Naive thymus-derived CD8-positive, alpha-beta T cell (primary cell): ENCODE data around the gene RETREG3. TPM values are rescaled to one million over a fixed set of nuclear protein-coding genes. Genes with fewer than 3 reads are reported as not detected.

Experiments
- ATAC-seq, 2 donors: fragments of 150-1000 bp; cut with Tn5 transposase in 1 of 2; sonication (Bioruptor Pico), chemical (Tn5 transposase) in 1 of 2; 1 replicate in 1 of 2; 2 replicates in 1 of 2; pipeline ENCODE4 v1.10.0; 2021; ENCODE audit warnings: mild to moderate bottlenecking in 2 of 2, moderate library complexity in 2 of 2
- POLR2A ChIA-PET: fragments of 350-600 bp; sonication (Branson Sonifier 250); formaldehyde crosslinking; loops from one replicate; lab custom pipeline; 2021; ENCODE audit warnings: antibody characterized with exemption; lab: Charles Lee
- DNase-seq, 10 donors: peaks; one replicate each; pipeline versions ENCODE4 v3.0.0 to v3.0.0-alpha.2; 2020 to 2022
- H3K27ac Mint-ChIP-seq, 10 donors: one replicate each; pipeline ENCODE4 v1.8.0; 2020 to 2022; ENCODE audit warnings: mild to moderate bottlenecking in 10 of 10, mixed read lengths in 10 of 10, moderate library complexity in 4 of 10, inconsistent platforms in 1 of 10
- H3K27me3 Mint-ChIP-seq, 5 donors: one replicate each; pipeline ENCODE4 v1.8.0; 2021 to 2022; ENCODE audit warnings: mixed read lengths in 5 of 5
- H3K36me3 Mint-ChIP-seq, 3 donors: one replicate each; pipeline ENCODE4 v1.8.0; 2020 to 2022; ENCODE audit warnings: mixed read lengths in 3 of 3, mild to moderate bottlenecking in 2 of 3, inconsistent platforms in 1 of 3
- H3K4me1 Mint-ChIP-seq, 4 donors: one replicate each; pipeline ENCODE4 v1.8.0; 2021 to 2022; ENCODE audit warnings: mixed read lengths in 4 of 4
- H3K4me3 Mint-ChIP-seq, 10 donors: one replicate each; pipeline ENCODE4 v1.8.0; 2020 to 2022; ENCODE audit warnings: mild to moderate bottlenecking in 10 of 10, mixed read lengths in 10 of 10, moderate library complexity in 6 of 10, inconsistent platforms in 1 of 10
- H3K9me3 Mint-ChIP-seq, 9 donors: one replicate each; pipeline ENCODE4 v1.8.0; 2020 to 2022; ENCODE audit warnings: mixed read lengths in 9 of 9, mild to moderate bottlenecking in 3 of 9, inconsistent platforms in 1 of 9, moderate library complexity in 1 of 9
- polyA plus RNA-seq, 3 donors: library from polyadenylated mRNA; unstranded; fragments of 300-500 nt; fragmentation: Illumina TruSeq; gene quantifications; one replicate each; pipeline ENCODE4 v1.2.3, GENCODE V29; 2021
- total RNA-seq, 8 experiments: library from RNA in 2 of 8; stranded (reverse) in 2 of 8; gene quantifications; one replicate each; pipeline ENCODE4 v1.2.3 and lab custom pipeline; 2021 to 2026

The RETREG3 gene
- total and polyA plus RNA-seq, 5 experiments from 2014 or later, result 119 to 147 (median 131) TPM

DNA sequence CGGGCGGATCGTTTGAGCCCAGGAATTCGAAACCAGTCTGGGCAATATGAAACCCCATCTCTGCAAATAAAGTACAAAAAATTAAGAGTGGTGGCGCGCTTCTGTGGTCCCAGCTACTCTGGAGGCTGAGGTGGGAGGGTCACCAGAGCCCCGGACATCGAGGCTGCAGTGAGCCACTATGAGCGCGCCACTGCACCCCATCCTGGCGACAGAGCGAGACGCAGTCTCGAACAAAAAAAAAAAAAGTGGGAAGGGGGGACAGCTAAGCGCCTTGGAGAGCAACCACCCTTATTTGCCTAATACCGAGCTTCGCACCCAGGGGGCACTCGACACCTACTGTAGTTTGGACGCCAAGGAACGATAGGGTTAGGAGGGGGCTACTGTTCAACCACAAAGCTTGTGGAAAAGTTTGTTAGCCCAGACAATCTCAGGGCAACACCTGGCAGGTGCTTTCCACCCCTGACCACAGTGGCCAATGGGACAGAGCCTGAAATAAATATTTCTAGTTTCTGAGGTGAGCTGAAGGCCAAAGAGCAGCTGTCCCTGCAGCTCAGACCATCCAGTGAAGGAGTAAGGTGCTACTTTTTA is 30.8 kb downstream of the RETREG3 start:
- Mint-ChIP-seq H3K4me3 (peak overlapping the region; percentile 90 to 100 (median 98)), H3K9me3 (no peaks in the 10 kb centered on the region), H3K27ac (peak overlapping the region; percentile 86 to 99 (median 96)), H3K4me1 (peaks cover 14 to 35% (median 32%) of the 10 kb centered on the region in 4 donors), H3K36me3 (peaks cover 0 to 60% (median 4%) of the 10 kb centered on the region in 3 donors), H3K27me3 (no peaks in the 10 kb centered on the region)
- DNase-seq (peak; percentile 51 to 81 (median 66)), ATAC-seq (peak; percentile 52 to 61)
- POLR2A ChIA-PET, result interaction anchor here (0.5 to 4.8 kb wide), 24 partner anchors 8 to 338 kb away, joined by 3 to 41 read pairs (median 5); partner anchors contain the start of genes BECN1, MLX, NAGLU and PLEKHH3

DNA sequence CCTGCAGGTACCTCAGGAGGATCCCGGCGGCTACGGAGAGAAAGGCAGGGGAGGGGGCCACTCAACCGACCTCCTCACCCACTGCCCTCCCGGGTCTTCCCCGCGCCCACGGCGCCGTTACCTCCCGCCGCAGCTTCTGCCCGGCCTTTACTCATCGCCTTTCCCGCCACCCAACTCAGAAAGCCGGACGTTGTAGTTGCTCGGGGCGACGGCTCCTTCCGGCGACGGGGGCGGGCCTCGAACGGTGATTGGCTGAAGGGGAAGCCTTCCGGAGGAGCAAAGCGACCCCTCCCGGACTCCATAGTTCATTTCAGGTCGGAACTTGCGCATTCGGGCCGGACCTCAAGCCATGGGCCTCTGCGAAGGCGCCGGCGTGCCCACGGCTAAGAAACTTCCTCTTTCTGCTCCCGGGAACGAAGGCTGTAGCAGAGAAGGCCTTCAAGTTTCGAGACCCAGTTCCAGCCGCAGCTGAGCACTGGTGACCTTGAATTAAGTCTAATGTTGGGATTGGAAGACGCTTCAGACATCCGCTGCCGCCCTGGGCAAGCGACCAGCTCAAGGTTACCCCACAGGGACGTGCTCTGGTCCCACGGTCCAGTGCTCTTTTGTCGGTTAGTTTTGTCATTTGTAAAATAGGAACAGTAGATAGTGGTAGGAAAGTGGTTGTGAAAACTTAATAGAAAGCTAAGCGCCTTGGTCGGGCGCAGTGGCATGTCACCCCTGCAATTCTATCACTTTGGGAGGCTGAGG is 31.5 kb downstream of the RETREG3 start, which contains the start of gene PSMC3IP:
Gene PSMC3IP, minus strand, starts transcription at position 198 of the 750 bp plus-strand sequence. Its CDS starts 43 bp downstream, at position 155.
- peak; percentile 93 for ATAC-seq
- DNase-seq, result peak; percentile 81 to 94 (median 86)
- no peaks in the 10 kb centered on the region for H3K27me3 Mint-ChIP-seq
- no peaks in the 10 kb centered on the region for H3K9me3 Mint-ChIP-seq
- H3K36me3 Mint-ChIP-seq, result peaks cover 0 to 60% (median 5%) of the 10 kb centered on the region in 3 donors
- peaks cover 14 to 39% (median 32%) of the 10 kb centered on the region in 4 donors for H3K4me1 Mint-ChIP-seq
- H3K27ac Mint-ChIP-seq, result peak within 1 kb of the TSS; percentile 86 to 99 (median 96)
- H3K4me3 Mint-ChIP-seq, result peak within 1 kb of the TSS; percentile 90 to 100 (median 98)
- POLR2A ChIA-PET, result interaction anchor here (0.5 to 4.8 kb wide), 27 partner anchors 8 to 361 kb away, joined by 3 to 41 read pairs (median 5); partner anchors contain the start of genes BECN1, MLX, NAGLU and PLEKHH3

DNA sequence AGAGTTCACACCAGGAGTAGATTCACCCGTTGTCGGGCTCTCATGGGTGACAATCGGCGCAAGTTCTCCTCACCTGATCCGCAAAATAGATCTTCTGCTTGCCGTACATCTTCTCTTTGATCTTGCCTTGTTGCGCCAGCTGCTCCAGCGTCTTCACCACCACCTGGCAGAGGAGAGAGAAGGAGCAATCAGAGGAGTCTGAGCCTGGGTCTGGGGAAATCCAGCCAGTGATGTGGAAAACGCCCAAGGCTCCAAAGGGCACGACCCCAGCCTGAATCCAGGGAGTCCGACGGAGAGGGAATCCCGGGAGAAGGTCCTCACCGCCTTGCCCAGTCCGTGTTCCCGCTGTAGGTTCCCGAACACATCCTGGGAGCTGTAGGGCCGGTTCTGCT is 32.0 kb downstream of the RETREG3 start:
- peak overlapping the region; percentile 90 to 100 (median 98) for H3K4me3 Mint-ChIP-seq
- POLR2A ChIA-PET, result interaction anchor here (0.6 to 4.8 kb wide), 13 partner anchors 11 to 360 kb away, joined by 3 to 41 read pairs (median 7); partner anchors contain the start of genes BECN1, MLX, NAGLU and PLEKHH3
- peaks cover 0 to 59% (median 5%) of the 10 kb centered on the region in 3 donors for H3K36me3 Mint-ChIP-seq
- peak overlapping the region in 8 of 10 donors; percentile 62 to 99 (median 87) for H3K27ac Mint-ChIP-seq
- peaks cover 14 to 39% (median 32%) of the 10 kb centered on the region in 4 donors for H3K4me1 Mint-ChIP-seq
- ATAC-seq (no peak), DNase-seq (no peak)
- no peaks in the 10 kb centered on the region for H3K27me3 Mint-ChIP-seq
- no peaks in the 10 kb centered on the region for H3K9me3 Mint-ChIP-seq

DNA sequence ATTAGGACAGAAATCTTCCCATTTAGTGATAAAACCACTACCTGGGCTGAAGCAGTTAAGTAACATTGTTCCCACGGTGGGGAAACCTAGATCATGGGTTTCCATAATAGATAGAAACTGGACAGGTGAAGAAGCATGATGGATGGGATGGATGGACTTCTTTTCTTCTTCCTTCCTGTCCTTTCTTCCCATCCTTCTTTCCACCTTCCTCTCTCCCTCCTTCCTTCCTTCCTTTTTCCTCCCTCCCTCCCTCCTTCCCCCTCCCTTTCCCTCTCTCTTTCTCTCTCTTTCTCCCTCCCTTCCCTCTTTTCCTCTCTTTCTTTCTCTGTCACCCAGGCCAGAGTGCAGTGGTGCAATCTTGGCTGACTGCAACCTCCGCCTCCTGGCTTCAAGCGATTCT is 34.7 kb downstream of the RETREG3 start:
- H3K36me3 Mint-ChIP-seq, result peaks cover 0 to 59% (median 7%) of the 10 kb centered on the region in 3 donors
- peak overlapping the region in 2 of 10 donors; percentile 1 to 27 for H3K27ac Mint-ChIP-seq
- H3K4me3 Mint-ChIP-seq, result no peak overlapping the region
- no peak for ATAC-seq
- DNase-seq, result no peak
- H3K27me3 Mint-ChIP-seq, result no peaks in the 10 kb centered on the region
- H3K4me1 Mint-ChIP-seq, result peaks cover 12 to 43% (median 32%) of the 10 kb centered on the region in 4 donors
- POLR2A ChIA-PET, result interaction anchor here (0.6 kb wide), 2 partner anchors 98 to 332 kb away, joined by 4 to 5 read pairs; no protein-coding TSS in a partner anchor
- H3K9me3 Mint-ChIP-seq, result no peaks in the 10 kb centered on the region

DNA sequence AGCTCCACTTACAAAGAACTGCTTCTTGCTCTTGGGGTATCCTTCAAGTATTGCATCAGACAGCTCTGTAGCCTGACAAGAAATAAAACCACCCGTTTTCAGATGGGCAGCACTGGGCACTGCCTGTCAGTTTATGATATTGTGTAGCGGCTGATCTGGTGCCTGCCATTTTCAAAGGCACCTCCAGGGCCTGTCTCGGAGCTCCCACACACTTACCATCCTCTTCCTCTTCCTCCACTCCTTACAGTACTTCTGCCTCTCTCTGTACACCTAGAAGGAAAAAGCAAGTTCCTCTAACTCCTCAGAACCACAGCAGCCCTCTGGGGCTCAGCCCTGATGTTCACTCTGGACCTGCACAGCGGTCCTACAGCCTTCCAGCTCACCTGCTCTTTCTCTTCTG is 36.1 kb downstream of the RETREG3 start:
- Mint-ChIP-seq H3K4me1 (peaks cover 14 to 45% (median 36%) of the 10 kb centered on the region in 4 donors), H3K27ac (peak overlapping the region in 4 of 10 donors; percentile 0 to 89 (median 80)), H3K4me3 (no peak overlapping the region), H3K36me3 (peaks cover 0 to 68% (median 7%) of the 10 kb centered on the region in 3 donors), H3K27me3 (no peaks in the 10 kb centered on the region), H3K9me3 (no peaks in the 10 kb centered on the region)
- POLR2A ChIA-PET, result interaction anchor here (0.6 kb wide), 1 partner anchor 35 kb away, joined by 3 read pairs; no protein-coding TSS in a partner anchor
- DNase-seq (no peak), ATAC-seq (no peak)

DNA sequence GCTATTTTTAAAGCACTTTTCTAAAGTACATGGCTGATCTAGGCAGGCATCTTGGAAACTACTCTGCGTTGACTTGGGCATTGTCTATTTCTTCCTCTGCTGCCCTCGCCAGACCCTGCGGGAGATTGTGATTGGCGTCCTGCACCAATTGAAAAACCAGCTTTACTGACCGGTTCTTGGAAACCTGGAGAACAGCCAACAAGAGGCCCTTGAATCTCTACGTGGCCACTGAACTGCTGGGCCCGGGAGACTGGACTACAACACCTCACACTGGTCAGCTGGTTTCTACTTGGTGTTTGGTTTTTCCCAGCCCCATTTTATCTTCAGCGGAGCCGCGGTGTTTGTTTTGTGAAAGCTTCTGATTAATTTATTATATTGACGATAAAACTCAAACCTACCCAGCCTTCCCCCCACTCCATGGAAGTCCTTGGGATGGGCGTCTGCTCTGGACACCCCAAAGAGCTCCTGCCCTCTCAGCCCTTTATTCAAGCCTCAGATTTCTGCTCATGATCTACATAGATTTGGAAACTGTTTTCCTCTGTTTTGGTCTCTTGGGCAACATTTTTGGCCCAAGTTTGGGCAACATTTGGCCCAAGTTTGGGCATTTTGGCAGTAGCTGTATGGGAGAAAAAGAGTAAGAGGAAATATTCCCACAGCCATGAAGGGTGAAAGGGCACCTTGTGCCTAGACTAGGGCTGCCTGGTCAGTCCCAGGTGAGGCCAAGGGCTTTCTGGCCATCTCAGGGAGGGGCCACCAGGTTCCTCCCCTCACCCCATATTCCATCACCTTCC is 37.5 kb downstream of the RETREG3 start:
- H3K9me3 Mint-ChIP-seq, result no peaks in the 10 kb centered on the region
- peaks cover 14 to 42% (median 33%) of the 10 kb centered on the region in 4 donors for H3K4me1 Mint-ChIP-seq
- POLR2A ChIA-PET, result no interaction called here
- no peaks in the 10 kb centered on the region for H3K27me3 Mint-ChIP-seq
- DNase-seq, result no peak
- no peak overlapping the region for H3K27ac Mint-ChIP-seq
- ATAC-seq, result no peak
- peaks cover 0 to 73% (median 7%) of the 10 kb centered on the region in 3 donors for H3K36me3 Mint-ChIP-seq
- H3K4me3 Mint-ChIP-seq, result no peak overlapping the region

DNA sequence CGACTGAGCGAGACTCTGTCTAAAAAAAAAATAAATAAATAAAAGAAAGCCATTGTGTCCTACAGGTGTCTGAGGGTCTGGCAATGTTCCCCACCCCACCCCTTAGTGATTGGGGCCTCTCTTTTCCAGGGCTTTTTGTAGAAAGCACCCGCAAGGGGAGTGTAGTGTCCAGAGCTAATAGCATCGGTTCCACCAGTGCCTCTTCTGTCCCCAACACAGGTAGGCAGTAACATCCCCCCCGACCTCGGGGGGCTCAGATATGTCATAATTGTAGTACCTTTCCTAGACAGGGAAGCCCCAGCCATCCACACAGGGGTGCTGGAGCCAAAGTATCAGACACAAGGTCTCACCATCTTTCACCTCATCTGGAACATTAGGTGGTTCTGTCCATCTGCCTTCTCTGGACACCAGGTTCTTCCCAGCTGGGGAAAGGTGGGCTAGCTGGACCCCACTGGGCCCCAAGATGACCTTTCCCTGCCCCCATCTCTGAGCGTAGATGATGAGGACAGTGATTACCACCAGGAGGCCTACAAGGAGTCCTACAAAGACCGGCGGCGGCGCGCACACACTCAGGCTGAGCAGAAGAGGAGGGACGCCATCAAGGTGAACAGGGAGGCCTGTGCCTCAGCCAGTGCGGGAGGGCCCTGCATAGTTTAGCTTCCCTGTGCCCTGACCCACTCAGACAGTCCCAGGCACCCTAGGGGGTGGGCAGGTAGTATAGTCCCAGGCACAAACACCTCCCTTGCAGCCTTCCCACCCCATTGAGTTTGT is 40.6 kb downstream of the RETREG3 start:
- DNase-seq (no peak), ATAC-seq (no peak)
- no peaks in the 10 kb centered on the region for H3K27me3 Mint-ChIP-seq
- H3K4me1 Mint-ChIP-seq, result peaks cover 15 to 52% (median 38%) of the 10 kb centered on the region in 4 donors
- POLR2A ChIA-PET, result interaction anchor here (1.1 to 5.0 kb wide), 4 partner anchors 9 to 22 kb away, joined by 3 to 41 read pairs (median 12); partner anchors contain the start of gene PSMC3IP
- peak overlapping the region; percentile 27 to 98 (median 62) for H3K4me3 Mint-ChIP-seq
- peak overlapping the region in 8 of 10 donors; percentile 22 to 94 (median 56) for H3K27ac Mint-ChIP-seq
- no peaks in the 10 kb centered on the region for H3K9me3 Mint-ChIP-seq
- peaks cover 0 to 58% (median 10%) of the 10 kb centered on the region in 3 donors for H3K36me3 Mint-ChIP-seq

DNA sequence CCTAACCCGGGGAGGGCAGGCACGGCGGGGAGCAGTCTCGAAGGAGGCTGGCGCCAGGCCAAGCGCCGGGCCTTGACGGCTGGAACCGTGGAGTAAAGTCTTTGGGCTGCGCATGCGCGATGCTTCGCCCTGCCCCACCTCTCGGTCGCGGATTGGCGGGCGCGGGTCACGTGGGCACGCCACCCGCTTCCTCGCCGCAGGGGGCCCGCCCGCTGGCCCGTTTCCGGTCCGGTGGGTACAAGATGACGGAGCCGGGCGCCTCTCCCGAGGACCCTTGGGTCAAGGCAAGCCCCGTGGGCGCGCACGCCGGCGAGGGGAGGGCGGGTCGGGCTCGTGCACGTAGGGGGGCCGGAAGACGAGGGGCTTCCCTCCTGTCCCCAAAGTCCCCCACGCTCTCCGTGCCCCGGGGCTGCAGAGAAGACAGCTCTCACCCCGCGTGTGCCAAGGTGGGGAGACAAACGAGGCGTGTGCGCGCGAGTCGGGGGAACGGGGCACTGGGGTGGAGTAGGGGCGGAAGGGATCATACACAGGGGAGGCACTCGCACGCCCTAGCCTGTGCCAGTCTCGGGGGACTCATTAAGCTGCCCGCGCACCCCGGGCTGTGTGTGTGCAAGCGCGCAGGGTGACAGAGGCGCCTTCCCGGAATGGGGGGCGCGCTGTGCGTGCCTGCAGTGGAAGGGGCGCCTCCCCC is 42.1 kb downstream of the RETREG3 start, which contains the start of gene MLX:
Gene MLX, plus strand, starts transcription at position 218 of the 691 bp plus-strand sequence. Its CDS starts 25 bp downstream, at position 243.
- DNase-seq, result peak; percentile 85 to 95 (median 92)
- Mint-ChIP-seq H3K36me3 (peaks cover 0 to 44% (median 5%) of the 10 kb centered on the region in 3 donors), H3K27ac (peak within 1 kb of the TSS; percentile 85 to 99 (median 94)), H3K9me3 (no peaks in the 10 kb centered on the region), H3K4me3 (peak within 1 kb of the TSS; percentile 86 to 99 (median 94)), H3K4me1 (peaks cover 19 to 61% (median 51%) of the 10 kb centered on the region in 4 donors), H3K27me3 (no peaks in the 10 kb centered on the region)
- POLR2A ChIA-PET, result interaction anchor here (0.9 to 5.0 kb wide), 12 partner anchors 11 to 794 kb away, joined by 3 to 41 read pairs (median 6); partner anchors contain the start of genes NAGLU, PSMC3IP, RETREG3 and RPL27
- ATAC-seq, result peak; percentile 76 to 81

DNA sequence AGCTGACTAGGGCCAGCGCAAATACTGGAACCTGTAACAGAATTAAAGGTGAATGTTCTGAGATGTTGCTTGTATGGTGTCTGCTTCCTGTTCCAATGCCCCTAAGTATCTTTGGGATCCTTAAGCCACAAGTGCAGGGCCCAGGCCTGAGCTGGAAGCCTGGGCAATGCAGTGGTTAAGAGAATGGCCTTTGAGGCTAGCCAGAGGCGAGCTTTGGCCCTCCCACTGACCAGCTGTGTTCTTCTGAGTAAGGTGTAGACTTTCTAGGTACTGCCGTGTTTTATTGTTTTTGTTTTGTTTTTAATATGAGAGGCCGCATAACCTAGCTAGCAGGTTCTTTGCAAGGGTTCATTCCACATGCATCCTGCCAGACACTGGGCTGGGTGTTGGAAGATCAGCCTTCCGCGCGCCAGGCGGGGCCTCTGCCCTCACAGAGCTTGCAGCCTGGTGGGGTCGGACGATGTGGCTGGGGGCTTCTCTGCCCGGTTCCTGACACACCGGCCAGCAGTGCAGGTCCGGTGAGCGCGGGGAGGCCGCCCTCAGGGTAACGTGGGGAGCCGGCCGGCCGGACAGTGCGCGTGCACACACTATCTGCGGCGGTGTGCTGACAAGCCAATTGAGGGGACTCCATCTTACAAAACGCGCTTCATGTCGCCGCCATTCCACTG is 42.8 kb downstream of the RETREG3 start:
- Mint-ChIP-seq H3K27me3 (no peaks in the 10 kb centered on the region), H3K36me3 (peaks cover 0 to 37% (median 4%) of the 10 kb centered on the region in 3 donors), H3K9me3 (no peaks in the 10 kb centered on the region), H3K4me3 (peak overlapping the region; percentile 86 to 99 (median 94)), H3K27ac (peak overlapping the region; percentile 85 to 99 (median 94)), H3K4me1 (peaks cover 21 to 68% (median 56%) of the 10 kb centered on the region in 4 donors)
- peak in 1 of 10 donors; percentile 64 for DNase-seq
- no peak for ATAC-seq
- POLR2A ChIA-PET, result interaction anchor here (1.0 to 5.0 kb wide), 9 partner anchors 12 to 795 kb away, joined by 3 to 41 read pairs (median 10); partner anchors contain the start of genes NAGLU, PSMC3IP, RETREG3 and TUBG1
